Activated CD4-positive, alpha-beta T cell treated with anti-CD3 and anti-CD28 coated beads, Interleukin-2, amount 50 U/mL, for 1 hour (primary cell): Measurements from ENCODE around the gene SCART1.
"Not testable (repeated sequence)": the region's sequence is repeated elsewhere in the genome, so short reads cannot be mapped to it uniquely, and the experiment has no call there.

Experiments
- DNase-seq: peaks from one replicate; pipeline ENCODE4 v3.0.0-alpha.2; 2020

Gene SCART1

DNA sequence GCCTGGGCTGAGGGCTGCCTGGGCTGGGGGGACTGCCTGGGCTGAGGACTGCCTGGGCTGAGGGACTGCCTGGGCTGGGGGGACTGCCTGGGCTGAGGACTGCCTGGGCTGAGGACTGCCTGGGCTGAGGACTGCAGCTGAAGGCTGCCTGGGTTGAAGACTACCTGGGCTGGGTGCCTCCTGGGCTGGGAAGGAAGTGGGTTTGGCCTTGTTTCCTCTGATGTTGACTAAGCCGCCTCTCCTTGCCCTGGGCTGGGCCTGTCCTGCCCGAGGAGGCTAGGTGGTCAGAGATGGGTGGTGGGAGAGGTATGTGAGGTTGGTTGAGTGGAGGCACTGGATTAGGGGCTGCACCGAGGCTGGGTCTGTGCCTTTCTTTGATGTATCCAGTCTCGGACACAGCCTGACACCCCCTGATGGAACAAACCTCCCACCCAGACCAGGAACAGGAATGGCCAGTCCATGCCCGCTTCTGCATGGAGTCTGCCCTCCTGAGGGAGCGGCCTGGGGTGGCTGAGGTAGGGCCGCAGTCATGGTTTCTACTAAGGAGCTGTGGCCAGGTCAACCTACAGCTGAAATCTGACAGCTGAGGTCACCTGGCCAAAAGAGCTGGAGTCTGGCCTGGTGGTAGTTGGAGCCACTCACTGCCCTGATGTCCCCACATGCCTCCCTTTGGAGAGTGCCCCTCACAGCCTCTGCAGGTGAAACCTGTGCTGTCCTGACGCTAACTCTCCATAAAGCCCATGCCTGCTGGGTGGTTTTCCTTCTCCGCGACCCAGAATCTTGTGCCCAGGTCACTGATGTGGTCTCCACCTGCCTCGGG, 22.3 kb downstream of the SCART1 start:
- DNase-seq: no peak

DNA sequence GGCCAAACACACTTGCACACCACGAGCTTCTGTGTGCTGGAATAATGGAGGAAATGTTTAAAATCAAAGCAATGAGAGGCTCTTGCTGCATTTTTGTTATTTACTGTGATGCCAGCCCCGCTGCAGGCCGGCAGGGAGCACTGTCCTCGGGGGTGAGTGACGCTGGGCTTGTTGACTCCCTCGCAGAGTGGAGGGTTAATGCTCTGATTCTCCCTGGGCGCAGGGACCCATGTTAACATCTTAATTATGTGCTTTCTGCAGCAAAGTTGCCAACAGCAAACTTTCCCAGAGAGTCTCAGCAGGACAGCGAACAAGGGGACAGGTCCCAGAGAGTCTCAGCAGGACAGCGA, 22.9 kb downstream of the SCART1 start:
- no peak for DNase-seq

DNA sequence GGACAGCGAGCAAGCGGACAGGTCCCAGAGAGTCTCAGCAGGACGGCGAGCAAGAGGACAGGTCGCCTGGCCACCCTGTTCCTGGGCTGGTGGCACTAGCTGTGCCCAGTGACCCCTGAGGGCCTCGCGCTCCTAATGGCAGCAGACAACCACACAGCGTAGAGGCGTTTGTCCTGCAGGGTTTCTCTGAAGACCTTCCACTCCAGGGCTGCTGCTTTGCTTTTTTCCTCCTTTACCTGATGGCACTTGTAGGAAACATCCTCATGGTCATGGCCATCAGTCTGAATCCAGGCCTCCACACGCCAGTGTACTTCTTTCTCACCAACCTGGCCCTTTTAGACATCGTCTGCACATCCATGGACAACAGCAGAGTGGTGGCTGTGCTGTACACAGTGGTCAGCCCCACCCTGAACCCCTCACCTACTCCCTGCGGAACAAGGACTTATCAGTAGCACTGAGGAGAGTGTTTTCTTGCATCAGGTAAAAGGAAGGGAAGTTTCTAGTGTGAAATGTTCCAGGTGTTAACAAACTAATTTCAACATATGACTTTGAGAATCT, 27.4 kb downstream of the SCART1 start:
- DNase-seq: no peak

DNA sequence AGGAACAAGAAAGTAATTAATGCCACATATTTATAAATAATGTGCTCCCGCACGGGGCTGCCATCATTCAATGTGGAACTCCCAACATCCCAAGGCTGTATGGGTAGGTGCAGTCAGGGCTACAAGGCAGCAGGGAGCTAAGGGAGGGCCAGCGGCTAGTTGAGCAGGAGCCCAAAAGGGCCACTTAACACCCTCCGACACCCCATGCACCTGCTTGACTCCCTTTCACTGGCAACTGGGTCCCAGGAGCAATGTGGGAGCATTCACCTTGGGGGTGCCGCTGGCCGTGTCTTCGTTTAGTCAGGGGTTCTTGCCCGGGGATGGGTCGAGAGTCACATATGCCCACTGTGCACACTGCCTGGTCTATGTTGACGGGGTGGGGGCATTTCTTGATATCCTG, 27.9 kb downstream of the SCART1 start:
- DNase-seq: no peak

DNA sequence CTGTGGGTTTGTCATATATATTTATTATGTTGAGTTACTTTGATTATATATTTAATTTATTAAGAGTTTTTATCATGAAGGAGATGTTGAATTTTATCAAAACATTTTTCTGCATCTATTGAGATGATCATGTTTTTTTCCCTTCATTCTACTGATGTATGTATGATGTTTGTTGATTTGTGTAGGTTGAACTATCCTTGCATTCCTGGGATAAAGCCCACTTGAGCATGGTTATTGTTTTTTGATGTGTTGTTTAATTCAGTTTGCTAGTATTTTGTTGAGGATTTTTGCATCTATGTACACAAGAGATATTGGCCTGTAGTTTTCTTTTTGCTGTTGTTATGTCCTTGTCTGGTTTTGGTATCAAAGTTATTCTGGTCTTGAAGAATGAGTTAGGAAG, 31.1 kb downstream of the SCART1 start:
- no peak for DNase-seq

DNA sequence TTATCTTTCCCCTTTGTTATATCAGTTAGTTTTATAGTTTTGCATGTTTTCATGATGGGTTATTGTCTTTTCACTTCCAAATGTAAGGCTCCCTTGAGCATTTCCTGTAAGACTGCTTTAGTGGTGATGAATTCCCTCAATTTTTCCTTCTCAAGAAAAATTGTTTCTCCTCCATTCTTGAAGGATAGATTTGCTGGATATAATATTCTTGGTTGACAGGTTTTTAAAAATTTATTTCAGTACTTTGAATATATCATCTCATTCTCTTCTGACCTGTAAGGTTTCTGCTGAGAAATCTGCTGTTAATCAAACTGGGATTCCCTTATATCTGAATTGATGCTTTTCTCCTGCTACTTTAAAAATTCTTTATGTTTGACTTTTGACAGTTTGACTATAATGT, 33.3 kb downstream of the SCART1 start:
- DNase-seq: no peak

DNA sequence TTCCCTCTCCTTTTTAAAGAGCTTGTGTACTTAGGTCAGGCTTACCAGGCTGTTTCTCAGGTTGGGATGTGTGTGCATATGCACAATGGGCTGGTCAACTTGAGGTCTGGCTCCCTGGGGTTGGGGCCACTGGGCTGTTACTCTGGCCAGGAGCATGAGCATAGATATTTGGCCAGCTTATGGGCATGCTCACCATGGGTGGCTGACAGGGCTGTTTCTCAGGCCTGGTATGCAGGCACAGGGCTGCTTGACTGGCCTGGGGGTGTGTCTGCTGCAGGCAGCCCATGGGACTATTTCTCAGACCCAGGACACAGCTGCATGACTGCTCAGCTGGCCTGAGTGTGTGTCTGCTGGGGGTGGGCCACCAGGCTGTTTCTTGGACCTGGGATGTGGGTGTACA, 34.6 kb downstream of the SCART1 start:
- no peak for DNase-seq

DNA sequence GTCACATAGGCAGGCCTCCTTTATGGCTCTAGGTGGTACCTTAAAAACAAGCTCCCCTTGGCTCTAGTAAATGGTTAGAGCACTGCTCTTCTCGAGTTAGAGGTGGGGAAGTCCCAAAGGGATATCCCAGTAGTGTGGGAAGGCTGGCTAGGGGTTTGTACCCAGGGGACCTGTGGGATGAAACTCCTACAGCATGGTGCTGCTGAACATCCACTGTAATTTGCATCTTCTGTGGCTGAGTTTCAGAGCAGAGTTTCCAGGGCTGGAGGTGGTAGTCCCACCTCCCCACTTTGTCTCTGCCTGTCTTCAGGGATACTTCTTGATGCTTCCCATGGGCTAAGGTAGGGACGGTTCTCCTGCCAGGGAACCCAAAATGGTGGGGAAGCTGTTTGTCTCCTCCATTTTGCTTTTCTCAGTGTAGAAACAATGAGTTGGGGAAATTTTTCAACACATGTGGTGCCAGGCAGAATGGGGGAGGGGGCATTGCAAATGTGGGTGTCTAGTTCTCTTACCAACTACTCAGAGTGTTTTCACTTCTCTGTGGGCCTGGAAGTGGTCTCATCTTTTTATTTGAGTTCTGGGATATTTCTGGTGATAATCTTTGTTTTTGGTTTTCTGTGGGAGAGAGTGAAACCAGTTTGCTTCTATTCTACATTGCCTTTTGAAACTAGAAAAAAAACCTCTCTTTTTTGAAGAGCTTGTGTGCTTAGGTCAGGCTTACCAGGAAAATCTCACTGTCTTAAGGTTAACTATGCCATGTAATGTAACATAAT, 36.3 kb downstream of the SCART1 start:
- DNase-seq: no peak

DNA sequence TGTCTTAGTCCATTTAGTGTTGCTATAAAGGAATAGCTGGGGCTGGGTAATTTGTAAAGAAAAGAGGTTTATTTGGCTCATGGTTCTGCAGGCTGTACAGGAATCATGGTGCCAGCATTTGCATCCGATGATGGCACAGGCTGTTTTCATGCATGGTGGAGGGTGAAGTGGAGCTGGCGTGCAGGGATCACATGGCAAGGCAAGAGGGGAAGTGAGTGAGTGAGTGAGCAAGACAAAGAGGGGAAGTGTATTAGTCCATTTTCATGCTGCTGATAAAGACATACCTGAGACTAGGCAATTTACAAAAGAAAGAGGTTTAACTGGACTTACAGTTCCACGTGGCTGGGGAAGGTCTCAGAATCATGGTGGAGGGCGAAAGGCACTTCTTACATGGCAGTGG, 39.8 kb downstream of the SCART1 start:
- not testable (repeated sequence) for DNase-seq

DNA sequence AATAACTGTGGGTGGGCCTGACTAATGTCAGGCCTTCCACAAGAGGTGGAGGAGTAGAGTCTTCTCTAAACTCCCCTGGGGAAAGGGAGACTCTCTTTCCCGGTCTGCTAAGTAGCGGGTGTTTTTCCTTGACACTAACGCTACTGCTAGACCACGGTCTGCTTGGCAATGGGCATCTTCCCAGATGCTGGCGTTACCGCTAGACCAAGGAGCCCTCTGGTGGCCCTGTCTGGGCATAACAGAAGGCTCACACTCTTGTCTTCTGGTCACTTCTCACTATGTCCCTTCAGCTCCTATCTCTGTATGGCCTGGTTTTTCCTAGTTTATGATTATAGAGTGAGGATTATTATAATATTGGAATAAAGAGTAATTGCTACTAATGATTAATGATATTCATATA, 43.6 kb downstream of the SCART1 start:
- DNase-seq: not testable (repeated sequence)

DNA sequence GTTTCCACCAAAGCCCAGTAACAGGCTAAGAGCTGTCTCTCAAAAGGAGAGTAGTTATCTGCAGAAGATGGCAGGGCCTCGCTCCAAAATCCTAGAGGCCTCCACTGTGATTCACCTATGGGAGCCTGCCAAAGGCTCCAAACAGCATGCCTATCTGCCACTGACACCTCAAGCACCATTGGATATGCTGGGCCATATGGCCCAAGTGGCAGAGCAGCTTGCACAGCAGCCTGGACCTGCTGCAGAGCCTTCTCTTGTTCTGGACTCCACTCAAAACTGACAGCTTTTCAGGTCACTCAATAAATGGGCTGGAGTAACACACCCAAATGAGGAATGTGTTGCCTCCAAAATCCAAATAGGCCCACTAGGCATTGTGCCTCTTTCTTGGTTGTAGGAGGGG, 45.4 kb downstream of the SCART1 start:
- DNase-seq: not testable (repeated sequence)

DNA sequence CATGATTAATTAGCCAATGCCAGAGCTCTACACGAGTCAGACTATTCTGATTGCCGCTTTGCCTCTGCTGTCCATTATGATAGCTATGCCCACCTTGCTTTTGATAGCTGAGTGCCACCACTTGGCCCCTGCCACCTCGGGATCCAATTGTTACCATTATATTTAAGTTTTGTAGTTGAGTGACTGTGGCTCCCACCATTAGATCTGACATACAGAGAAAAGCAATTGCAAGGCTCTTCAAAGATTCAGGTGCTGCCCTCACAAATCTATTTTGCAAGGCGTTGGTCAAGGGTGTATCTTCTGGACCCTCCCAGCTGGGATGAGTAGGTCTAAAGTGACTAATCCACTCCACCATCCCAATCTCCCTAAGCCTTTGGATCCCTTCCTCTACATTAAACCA, 47.2 kb downstream of the SCART1 start:
- not testable (repeated sequence) for DNase-seq

DNA sequence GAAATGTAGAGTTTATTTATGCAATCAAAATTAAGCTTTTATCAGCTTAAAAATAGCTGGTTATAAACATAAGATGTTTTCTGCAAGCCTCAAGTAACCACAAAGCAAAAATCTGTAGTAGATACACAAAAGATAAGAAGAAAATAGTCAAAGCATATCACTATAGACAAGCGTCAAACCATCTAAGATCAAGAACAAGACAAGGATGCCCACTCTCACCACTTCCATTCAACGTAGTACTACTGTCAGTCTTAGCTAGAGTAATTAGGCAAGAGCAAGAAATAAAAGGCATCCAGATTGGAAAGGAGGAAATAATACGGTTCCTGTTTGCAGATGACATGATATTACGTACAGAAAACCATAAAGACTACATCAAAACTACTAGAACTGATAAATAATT, 56.0 kb downstream of the SCART1 start:
- DNase-seq: no peak

DNA sequence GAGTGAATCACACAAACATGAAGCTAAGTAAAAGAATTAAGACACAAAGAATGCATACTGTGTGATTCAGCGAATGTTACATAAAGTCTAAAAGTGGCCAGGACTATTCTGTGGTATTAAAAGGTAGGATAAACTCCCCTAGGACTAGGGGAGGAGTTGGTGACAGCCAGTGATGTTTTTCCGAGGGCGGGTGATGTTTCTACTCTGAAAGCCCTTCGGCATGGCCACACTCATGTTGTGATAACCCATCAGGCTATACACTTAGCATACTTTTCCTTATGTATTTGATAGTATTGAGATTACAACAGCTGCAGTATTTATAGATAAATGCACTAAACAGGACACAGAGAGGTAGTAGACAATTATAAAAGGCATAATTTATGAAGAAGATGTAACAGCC, 57.7 kb downstream of the SCART1 start:
- DNase-seq: no peak

DNA sequence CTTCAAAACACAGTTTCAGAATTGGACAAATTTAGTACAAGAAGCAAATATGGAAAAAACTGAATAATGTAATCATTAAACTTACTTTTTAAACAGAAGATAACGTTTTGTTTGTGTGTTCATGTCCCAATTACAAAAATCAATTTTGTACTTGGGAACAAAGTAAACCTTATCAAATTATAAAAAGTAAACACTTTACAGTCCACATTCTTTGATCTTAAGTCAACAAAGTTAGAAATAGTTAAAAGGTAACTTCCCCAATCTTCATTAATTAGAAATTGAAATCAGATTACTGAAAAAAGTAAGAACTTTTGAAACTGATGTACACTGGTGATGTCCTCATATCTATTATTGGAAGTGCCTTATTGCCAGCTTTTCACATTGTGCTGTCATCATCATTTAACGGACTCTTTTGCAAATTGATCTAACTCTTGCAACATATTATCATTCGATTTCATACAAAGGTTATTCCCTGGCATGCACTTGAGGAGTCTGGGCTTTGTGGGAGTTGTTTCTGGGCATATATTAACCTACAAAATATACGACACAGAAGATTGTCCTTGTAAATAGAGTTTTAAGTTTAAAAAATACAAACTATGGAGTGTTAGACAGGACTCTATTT, 58.3 kb downstream of the SCART1 start:
- DNase-seq: no peak

DNA sequence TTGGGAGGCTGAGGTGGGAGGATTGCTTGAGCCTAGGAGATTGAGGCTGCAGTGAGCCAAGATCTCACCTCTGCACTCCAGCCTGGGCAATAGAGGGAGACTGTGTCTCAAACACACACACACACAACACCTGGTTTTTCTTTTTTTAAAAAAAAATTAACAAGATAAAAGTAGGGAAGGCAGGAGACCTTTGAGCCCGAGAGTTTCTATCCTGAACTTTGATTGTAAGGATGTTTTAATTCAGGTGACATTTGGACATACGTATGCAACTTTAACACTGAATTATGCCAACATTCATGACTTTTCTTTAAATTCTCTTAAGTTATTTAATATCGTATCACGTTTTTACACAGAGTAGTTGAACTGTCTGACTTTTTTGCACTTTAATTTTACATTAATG, 61.7 kb downstream of the SCART1 start:
- DNase-seq: no peak

DNA sequence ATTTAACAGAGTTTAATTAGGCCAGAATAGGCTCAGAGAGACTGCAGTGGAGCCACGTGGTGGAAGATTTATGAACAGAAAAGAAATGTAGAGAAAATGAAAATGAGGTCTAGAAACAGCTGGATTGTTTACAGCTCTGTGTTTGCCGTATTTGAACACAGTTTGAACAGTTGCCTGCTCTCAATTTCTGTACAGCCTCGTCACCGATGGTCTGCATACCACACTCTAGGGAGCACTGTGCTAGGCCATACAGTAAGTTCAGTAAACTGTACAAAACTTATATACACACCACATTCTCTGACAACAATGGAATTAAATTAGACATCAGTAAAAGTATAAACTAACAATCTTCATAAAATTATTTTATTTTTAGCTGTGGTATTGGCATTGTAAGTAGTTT, 62.3 kb downstream of the SCART1 start:
- no peak for DNase-seq

DNA sequence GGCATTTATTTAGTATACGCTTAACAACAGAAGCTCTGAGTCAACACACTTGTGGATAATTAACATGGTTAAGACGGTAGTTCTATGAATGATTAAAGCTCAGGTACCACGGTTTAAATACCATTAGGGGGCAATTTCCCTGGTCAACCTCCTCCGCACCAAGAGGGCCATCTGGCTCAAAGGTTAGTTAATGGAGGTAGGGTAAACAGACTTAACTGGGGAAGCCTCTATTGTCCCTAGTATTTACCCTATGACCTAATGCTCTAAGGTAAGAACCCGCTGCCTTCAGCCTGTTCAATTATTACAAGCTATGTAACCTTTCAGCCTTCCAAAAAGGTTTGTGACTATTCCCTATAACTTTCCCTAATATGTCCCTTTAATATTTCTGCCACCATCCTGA, 64.8 kb downstream of the SCART1 start:
- not testable (repeated sequence) for DNase-seq
